ENCODE data around the gene OOEP. TPM values are rescaled to one million over a fixed set of nuclear protein-coding genes. Genes with fewer than 3 reads are reported as not detected.
"Not testable (repeated sequence)": the region's sequence is repeated elsewhere in the genome, so short reads cannot be mapped to it uniquely, and the experiment has no call there.

Gene OOEP
- not detected for total RNA-seq
- long read RNA-seq: 0 reads

- DNase-seq (ENCODE audit: missing footprints): no peak
- ATAC-seq: no peak
- intact Hi-C loops (cut with DNase I): no loop called here
Observed at GRCh38 chr6:73369563-73369962, at the start of gene OOEP. TSS of gene OOEP (minus strand) at chr6:73369897. CDS start at chr6:73369792, 105 bp downstream.

GRCh38 chr6:73418081-73418741 lies 48.5 kb upstream of the OOEP start:
- intact Hi-C loops (cut with DNase I): no loop called here
- ATAC-seq (no peak), DNase-seq (ENCODE audit: missing footprints) (no peak)

- intact Hi-C loops (cut with DNase I): no loop called here
- no peak for DNase-seq (ENCODE audit: missing footprints)
- no peak for ATAC-seq
Observed at GRCh38 chr6:73413102-73413501, 43.4 kb upstream of the OOEP start.

- DNase-seq (ENCODE audit: missing footprints): no peak
- intact Hi-C loops (cut with DNase I): no loop called here
- no peak for ATAC-seq
Observed at GRCh38 chr6:73409395-73409794, 39.7 kb upstream of the OOEP start.

- intact Hi-C loops (cut with DNase I): no loop called here
- ATAC-seq: no peak
- DNase-seq (ENCODE audit: missing footprints): no peak
Observed at GRCh38 chr6:73400656-73401055, 31.0 kb upstream of the OOEP start.

GRCh38 chr6:73395875-73396274 lies 26.2 kb upstream of the OOEP start:
- intact Hi-C loops (cut with DNase I): no loop called here
- DNase-seq (ENCODE audit: missing footprints): no peak

GRCh38 chr6:73394577-73395354 lies 25.1 kb upstream of the OOEP start, which contains the start of gene DDX43:
TSS of gene DDX43 (plus strand) at chr6:73394828. CDS start at chr6:73394906, 78 bp downstream.
- ATAC-seq (peak; percentile 77), DNase-seq (ENCODE audit: missing footprints) (peak; percentile 82)
- intact Hi-C loops (cut with DNase I): no loop called here

More at GRCh38 chr6:73395875-73396274, 26.2 kb upstream of the OOEP start:
- ATAC-seq: no peak

GRCh38 chr6:73393278-73393677 lies 23.6 kb upstream of the OOEP start:
- ATAC-seq: no peak
- no peak for DNase-seq (ENCODE audit: missing footprints)
- intact Hi-C loops (cut with DNase I): no loop called here

- DNase-seq (ENCODE audit: missing footprints); intact Hi-C loops (cut with DNase I); ATAC-seq: not testable (repeated sequence)
Observed at GRCh38 chr6:73392188-73392587, 22.5 kb upstream of the OOEP start.

GRCh38 chr6:73391675-73392074 lies 22.0 kb upstream of the OOEP start:
- ATAC-seq: no peak
- DNase-seq (ENCODE audit: missing footprints): no peak
- intact Hi-C loops (cut with DNase I): no loop called here

GRCh38 chr6:73389854-73390253 lies 20.2 kb upstream of the OOEP start:
- intact Hi-C loops (cut with DNase I): no loop called here
- DNase-seq (ENCODE audit: missing footprints): no peak
- no peak for ATAC-seq

GRCh38 chr6:73388800-73389512 lies 19.3 kb upstream of the OOEP start:
- peak; percentile 75 for DNase-seq (ENCODE audit: missing footprints)
- peak; percentile 72 for ATAC-seq
- intact Hi-C loops (cut with DNase I): no loop called here

- intact Hi-C loops (cut with DNase I): no loop called here
- DNase-seq (ENCODE audit: missing footprints) (no peak), ATAC-seq (no peak)
Observed at GRCh38 chr6:73388433-73388799, 18.7 kb upstream of the OOEP start.

GRCh38 chr6:73382462-73383113 lies 12.9 kb upstream of the OOEP start:
- no peak for DNase-seq (ENCODE audit: missing footprints)
- intact Hi-C loops (cut with DNase I): no loop called here
- no peak for ATAC-seq

GRCh38 chr6:73381531-73381930 lies 11.8 kb upstream of the OOEP start:
- DNase-seq (ENCODE audit: missing footprints); ATAC-seq; intact Hi-C loops (cut with DNase I): not testable (repeated sequence)

- no peak for ATAC-seq
- no peak for DNase-seq (ENCODE audit: missing footprints)
- intact Hi-C loops (cut with DNase I): no loop called here
Observed at GRCh38 chr6:73377225-73377624, 7.5 kb upstream of the OOEP start.

GRCh38 chr6:73375216-73375615 lies 5.5 kb upstream of the OOEP start:
- intact Hi-C loops (cut with DNase I): no loop called here
- no peak for ATAC-seq
- no peak for DNase-seq (ENCODE audit: missing footprints)

GRCh38 chr6:73372516-73372915 lies 2.8 kb upstream of the OOEP start:
- intact Hi-C loops (cut with DNase I): no loop called here
- ATAC-seq (no peak), DNase-seq (ENCODE audit: missing footprints) (no peak)

- intact Hi-C loops (cut with DNase I): no loop called here
- no peak for ATAC-seq
Observed at GRCh38 chr6:73371984-73372383, 2.3 kb upstream of the OOEP start.

More at GRCh38 chr6:73371984-73372383, 2.3 kb upstream of the OOEP start:
- DNase-seq (ENCODE audit: missing footprints): no peak
